A549 (cell line): Measurements from ENCODE around the gene HDAC10. TPM values are rescaled to one million over a fixed set of nuclear protein-coding genes. Genes with fewer than 3 reads are reported as not detected.
"Not testable (repeated sequence)": the region's sequence is repeated elsewhere in the genome, so short reads cannot be mapped to it uniquely, and the experiment has no call there.

ENCODE experiments used
- ATAC-seq, 2 experiments: fragments of 200-7000 bp in 1 of 2; fragments of >200 bp in 1 of 2; cut with Nextera tagmentation in 1 of 2; cut with Tn5 transposase in 1 of 2; 3 replicates each; pipeline versions ENCODE4 v1.8.0 to v1.9.1; 2018 to 2020; ENCODE audit warnings: mild to moderate bottlenecking in 1 of 2, moderate library complexity in 1 of 2
- CTCF ChIA-PET: fragments of 300-600 bp; sonication (Branson Sonifier 250); formaldehyde crosslinking; extraction: SDS; loops from one replicate; lab custom pipeline; 2021; ENCODE audit warnings: antibody characterized with exemption, inconsistent platforms; lab: Yijun Ruan, JAX
- POLR2A ChIA-PET: fragments of 350-600 bp; formaldehyde crosslinking; extraction: SDS; loops from one replicate; lab custom pipeline; 2021; ENCODE audit warnings: antibody characterized with exemption, inconsistent platforms; lab: Yijun Ruan, JAX
- DNase-seq, 2 experiments: peaks; one replicate each; pipeline versions ENCODE4 v3.0.0 to v3.0.0-alpha.2; 2011 to 2016; ENCODE audit warnings: low read depth in 1 of 2, low spot score in 1 of 2
- FAIRE-seq: peaks from 2 replicates; lab custom pipeline; 2011; peaks lifted over from hg19 to GRCh38; lab: Jason Lieb, UNC
- H3K27ac ChIP-seq, 2 experiments: fragments of >200 bp; sonication (Bioruptor Twin); formaldehyde crosslinking; 3 replicates each; pipeline ENCODE4 v1.5.1; 2016 to 2017
- H3K4me1 ChIP-seq: fragments of >200 bp; sonication (Bioruptor Twin); formaldehyde crosslinking; 3 replicates; pipeline ENCODE4 v1.6.1; 2016
- H3K4me2 ChIP-seq: fragments of >200 bp; sonication (Bioruptor Twin); formaldehyde crosslinking; 3 replicates; pipeline ENCODE4 v1.6.1; 2016
- H3K4me3 ChIP-seq: fragments of >200 bp; sonication (Bioruptor Twin); formaldehyde crosslinking; 3 replicates; pipeline ENCODE4 v1.5.1; 2016
- H3K9me3 ChIP-seq: fragments of >200 bp; sonication (Bioruptor Twin); formaldehyde crosslinking; 3 replicates; pipeline ENCODE4 v1.6.1; 2016
- CBX2 ChIP-seq: fragments of 200-600 bp; sonication (generic); IDR thresholded peaks from 2 replicates; pipeline ENCODE4 v1.6.1; 2016; ENCODE audit warnings: low read depth, mild to moderate bottlenecking, borderline replicate concordance
- CEBPB ChIP-seq, 2 experiments: fragments of >200 bp in 1 of 2; sonication (Bioruptor Twin) in 1 of 2; formaldehyde crosslinking in 1 of 2; IDR thresholded peaks; 2 replicates each; pipeline ENCODE4 v1.6.1; 2012 to 2016
- CHD4 ChIP-seq: fragments of 200-600 bp; sonication (generic); IDR thresholded peaks from 2 replicates; pipeline ENCODE4 v1.6.1; 2016; ENCODE audit warnings: antibody characterized with exemption, mild to moderate bottlenecking, borderline replicate concordance
- FOSL2 ChIP-seq, 2 experiments: fragments of 450-650 bp in 1 of 2; fragments of >200 bp in 1 of 2; sonication (Bioruptor Twin) in 1 of 2; formaldehyde crosslinking; IDR thresholded peaks; 2 replicates each; pipeline versions ENCODE4 v1.5.0 to v1.6.1; 2016 to 2020; ENCODE audit warnings: mild to moderate bottlenecking in 1 of 2, moderate library complexity in 1 of 2
- HEYL ChIP-seq: fragments of 250-450 bp; sonication (Bioruptor Pico); IDR thresholded peaks from 2 replicates; pipeline ENCODE4 v1.8.0; 2021; ENCODE audit warnings: mild to moderate bottlenecking, moderate library complexity
- HOXA7 ChIP-seq: fragments of 250-450 bp; sonication (Bioruptor Pico); IDR thresholded peaks from 2 replicates; pipeline ENCODE4 v1.5.0; 2020; ENCODE audit warnings: mild to moderate bottlenecking, moderate library complexity
- KDM1A ChIP-seq: fragments of 200-600 bp; sonication (generic); IDR thresholded peaks from 2 replicates; pipeline ENCODE4 v1.6.1; 2016; ENCODE audit warnings: low read depth, mild to moderate bottlenecking
- MAFK ChIP-seq: fragments of 450-650 bp; IDR thresholded peaks from 2 replicates; pipeline ENCODE4 v1.6.1; 2014; ENCODE audit not compliant: partially characterized antibody
- MYC ChIP-seq: IDR thresholded peaks from 2 replicates; pipeline ENCODE4 v1.6.1; 2012; ENCODE audit warnings: mild to moderate bottlenecking, inconsistent platforms, low read length, improper control_type of control experiment, borderline replicate concordance
- NFE2L2 ChIP-seq: fragments of 150-350 bp; conservative IDR thresholded peaks from 2 replicates; pipeline ENCODE4 v1.6.1; 2014; ENCODE audit warnings: low read length
- RAD21 ChIP-seq, 2 experiments: fragments of >200 bp in 1 of 2; sonication (Bioruptor Twin) in 1 of 2; formaldehyde crosslinking in 1 of 2; IDR thresholded peaks in 1 of 2; conservative IDR thresholded peaks in 1 of 2; 2 replicates in 1 of 2; 3 replicates in 1 of 2; pipeline ENCODE4 v1.6.1; 2012 to 2018; ENCODE audit warnings: inconsistent platforms in 1 of 2
- RFX5 ChIP-seq: fragments of 450-650 bp; IDR thresholded peaks from 2 replicates; pipeline ENCODE4 v1.7.1; 2014; ENCODE audit warnings: antibody characterized with exemption, mild to moderate bottlenecking, moderate library complexity
- RNF2 ChIP-seq: fragments of 200-600 bp; sonication (generic); IDR thresholded peaks from 2 replicates; pipeline ENCODE4 v1.6.1; 2016; ENCODE audit warnings: low read depth, mild to moderate bottlenecking, antibody characterized with exemption, moderate library complexity, borderline replicate concordance
- ZFP36 ChIP-seq: fragments of 450-650 bp; IDR thresholded peaks from 2 replicates; pipeline ENCODE4 v1.6.1; 2014; ENCODE audit warnings: borderline replicate concordance; ENCODE audit not compliant: partially characterized antibody
- ZNF302 ChIP-seq: fragments of 250-450 bp; sonication (Bioruptor Pico); IDR thresholded peaks from 2 replicates; pipeline ENCODE4 v1.9.0; 2021; ENCODE audit warnings: inconsistent platforms, mild to moderate bottlenecking, moderate library complexity
- ZSCAN20 ChIP-seq: fragments of 250-450 bp; sonication (Bioruptor Pico); IDR thresholded peaks from 2 replicates; pipeline ENCODE4 v1.8.0; 2022; ENCODE audit warnings: mild to moderate bottlenecking, moderate library complexity
- WGBS: methylation state at CpG from one replicate; pipeline ENCODE4 v1.1.6; 2017; ENCODE audit errors: missing lambda C conversion rate; 5-methylcytosine and 5-hydroxymethylcytosine counted together
- polyA plus RNA-seq, 4 experiments: library from polyadenylated mRNA; depleted of rRNA in 3 of 4; stranded (reverse); fragments of >200 nt; fragmentation: RNase III in 1 of 4; extraction: RNeasy Plus Mini Kit Qiagen cat#74134 plus additional on column Dnase treatment in 1 of 4; gene quantifications; 2 replicates in 3 of 4; 3 replicates in 1 of 4; pipeline ENCODE4 v1.2.3, GENCODE V29; 2011 to 2017
- TF ChIP-seq, protein P1 (sequence below): fragments of >200 bp; sonication (Bioruptor Twin); formaldehyde crosslinking; IDR thresholded peaks from 3 replicates; pipeline ENCODE4 v1.5.1; 2016
- TF ChIP-seq, protein P2 (sequence below): IDR thresholded peaks from 2 replicates; pipeline ENCODE4 v1.6.1; 2012
- TF ChIP-seq, protein P3 (sequence below): fragments of 200-600 bp; sonication (generic); IDR thresholded peaks from 2 replicates; pipeline ENCODE4 v1.6.1; 2016; ENCODE audit warnings: antibody characterized with exemption, mild to moderate bottlenecking, moderate library complexity

The HDAC10 gene
- polyA plus RNA-seq, 2 of the 4 experiments (the other 2 are of a cell fraction) = 2.4 to 12.0 TPM

DNA sequence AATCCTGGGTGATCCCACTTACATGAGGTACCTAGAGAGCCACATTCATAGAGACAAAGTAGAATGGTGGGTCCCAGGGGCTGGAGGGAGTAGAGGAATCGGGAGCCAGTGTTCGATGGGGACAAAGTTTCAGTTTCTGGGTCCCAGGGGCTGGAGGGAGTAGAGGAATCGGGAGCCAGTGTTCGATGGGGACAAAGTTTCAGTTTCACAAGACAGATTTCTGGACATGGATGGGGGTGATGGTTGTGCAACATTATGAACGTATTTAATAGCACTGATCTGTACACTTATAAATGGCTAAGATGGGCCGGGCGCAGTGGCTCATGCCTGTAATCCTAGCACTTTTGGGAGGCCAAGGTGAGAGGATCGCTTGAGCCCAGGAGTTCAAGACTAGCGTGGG lies 46.1 kb downstream of the HDAC10 start:
- H3K4me3 ChIP-seq, H3K27ac ChIP-seq, POLR2A ChIA-PET, FAIRE-seq, ATAC-seq, H3K4me2 ChIP-seq, H3K4me1 ChIP-seq, H3K9me3 ChIP-seq, DNase-seq: not testable (repeated sequence)
- CTCF ChIA-PET = interaction anchor here (4.6 kb wide), 1 partner anchor 57 kb away, joined by 32 read pairs; no protein-coding TSS in a partner anchor
- WGBS = 95% methylated on average over 9 of the region's 9 CpGs

DNA sequence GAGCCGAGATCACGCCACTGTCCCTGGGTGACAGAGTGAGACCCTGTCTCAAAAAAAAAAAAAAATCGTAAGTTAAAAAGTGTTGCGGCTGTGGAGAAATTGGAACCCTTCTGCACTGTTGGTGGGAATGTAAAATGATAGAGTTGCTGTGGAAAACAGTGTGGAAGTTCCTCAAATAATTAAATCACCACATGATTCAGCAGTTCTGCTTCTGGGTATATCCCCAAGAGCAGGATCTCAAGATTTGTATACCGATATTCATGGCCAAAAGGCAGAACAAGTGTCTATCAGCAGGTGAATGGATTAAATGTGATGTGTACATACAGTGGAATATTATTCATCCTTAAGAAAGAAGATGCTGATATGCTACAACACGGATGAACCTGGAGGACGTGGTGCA lies 46.5 kb downstream of the HDAC10 start:
- Histone ChIP-seq H3K27ac (no peak overlapping the region), H3K4me2 (no peak overlapping the region), H3K4me3 (no peak overlapping the region), H3K9me3 (peaks cover 10% of the 10 kb centered on the region; the same call in 2 of the 3 replicates), H3K4me1 (no peaks in the 10 kb centered on the region)
- POLR2A ChIA-PET = no interaction called here
- TF ChIP-seq, protein P1, sequence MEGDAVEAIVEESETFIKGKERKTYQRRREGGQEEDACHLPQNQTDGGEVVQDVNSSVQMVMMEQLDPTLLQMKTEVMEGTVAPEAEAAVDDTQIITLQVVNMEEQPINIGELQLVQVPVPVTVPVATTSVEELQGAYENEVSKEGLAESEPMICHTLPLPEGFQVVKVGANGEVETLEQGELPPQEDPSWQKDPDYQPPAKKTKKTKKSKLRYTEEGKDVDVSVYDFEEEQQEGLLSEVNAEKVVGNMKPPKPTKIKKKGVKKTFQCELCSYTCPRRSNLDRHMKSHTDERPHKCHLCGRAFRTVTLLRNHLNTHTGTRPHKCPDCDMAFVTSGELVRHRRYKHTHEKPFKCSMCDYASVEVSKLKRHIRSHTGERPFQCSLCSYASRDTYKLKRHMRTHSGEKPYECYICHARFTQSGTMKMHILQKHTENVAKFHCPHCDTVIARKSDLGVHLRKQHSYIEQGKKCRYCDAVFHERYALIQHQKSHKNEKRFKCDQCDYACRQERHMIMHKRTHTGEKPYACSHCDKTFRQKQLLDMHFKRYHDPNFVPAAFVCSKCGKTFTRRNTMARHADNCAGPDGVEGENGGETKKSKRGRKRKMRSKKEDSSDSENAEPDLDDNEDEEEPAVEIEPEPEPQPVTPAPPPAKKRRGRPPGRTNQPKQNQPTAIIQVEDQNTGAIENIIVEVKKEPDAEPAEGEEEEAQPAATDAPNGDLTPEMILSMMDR = no peak
- TF ChIP-seq HEYL (CRISPR knock-in tag) (no peak), ZNF302 (CRISPR knock-in tag) (no peak), ZFP36 (no peak), CBX2 (no peak), KDM1A (no peak), CEBPB (IDR thresholded peaks at IDR 0.05) (no peak), FOSL2 (IDR thresholded peaks at IDR 0.05) (no peak), FOSL2 (CRISPR knock-in tag; IDR thresholded peaks at IDR 0.05) (no peak), HOXA7 (CRISPR knock-in tag) (no peak), MAFK (no peak), ZSCAN20 (CRISPR knock-in tag) (no peak), MYC (no peak), RFX5 (no peak), RAD21 (conservative IDR thresholded peaks at IDR 0.05 in 1 of 2, IDR thresholded peaks at IDR 0.05 in 1 of 2) (no peak), NFE2L2 (no peak), CHD4 (no peak), RNF2 (no peak)
- TF ChIP-seq, protein P2, sequence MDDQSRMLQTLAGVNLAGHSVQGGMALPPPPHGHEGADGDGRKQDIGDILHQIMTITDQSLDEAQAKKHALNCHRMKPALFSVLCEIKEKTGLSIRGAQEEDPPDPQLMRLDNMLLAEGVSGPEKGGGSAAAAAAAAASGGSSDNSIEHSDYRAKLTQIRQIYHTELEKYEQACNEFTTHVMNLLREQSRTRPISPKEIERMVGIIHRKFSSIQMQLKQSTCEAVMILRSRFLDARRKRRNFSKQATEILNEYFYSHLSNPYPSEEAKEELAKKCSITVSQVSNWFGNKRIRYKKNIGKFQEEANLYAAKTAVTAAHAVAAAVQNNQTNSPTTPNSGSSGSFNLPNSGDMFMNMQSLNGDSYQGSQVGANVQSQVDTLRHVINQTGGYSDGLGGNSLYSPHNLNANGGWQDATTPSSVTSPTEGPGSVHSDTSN = no peak
- TF ChIP-seq, protein P3, sequence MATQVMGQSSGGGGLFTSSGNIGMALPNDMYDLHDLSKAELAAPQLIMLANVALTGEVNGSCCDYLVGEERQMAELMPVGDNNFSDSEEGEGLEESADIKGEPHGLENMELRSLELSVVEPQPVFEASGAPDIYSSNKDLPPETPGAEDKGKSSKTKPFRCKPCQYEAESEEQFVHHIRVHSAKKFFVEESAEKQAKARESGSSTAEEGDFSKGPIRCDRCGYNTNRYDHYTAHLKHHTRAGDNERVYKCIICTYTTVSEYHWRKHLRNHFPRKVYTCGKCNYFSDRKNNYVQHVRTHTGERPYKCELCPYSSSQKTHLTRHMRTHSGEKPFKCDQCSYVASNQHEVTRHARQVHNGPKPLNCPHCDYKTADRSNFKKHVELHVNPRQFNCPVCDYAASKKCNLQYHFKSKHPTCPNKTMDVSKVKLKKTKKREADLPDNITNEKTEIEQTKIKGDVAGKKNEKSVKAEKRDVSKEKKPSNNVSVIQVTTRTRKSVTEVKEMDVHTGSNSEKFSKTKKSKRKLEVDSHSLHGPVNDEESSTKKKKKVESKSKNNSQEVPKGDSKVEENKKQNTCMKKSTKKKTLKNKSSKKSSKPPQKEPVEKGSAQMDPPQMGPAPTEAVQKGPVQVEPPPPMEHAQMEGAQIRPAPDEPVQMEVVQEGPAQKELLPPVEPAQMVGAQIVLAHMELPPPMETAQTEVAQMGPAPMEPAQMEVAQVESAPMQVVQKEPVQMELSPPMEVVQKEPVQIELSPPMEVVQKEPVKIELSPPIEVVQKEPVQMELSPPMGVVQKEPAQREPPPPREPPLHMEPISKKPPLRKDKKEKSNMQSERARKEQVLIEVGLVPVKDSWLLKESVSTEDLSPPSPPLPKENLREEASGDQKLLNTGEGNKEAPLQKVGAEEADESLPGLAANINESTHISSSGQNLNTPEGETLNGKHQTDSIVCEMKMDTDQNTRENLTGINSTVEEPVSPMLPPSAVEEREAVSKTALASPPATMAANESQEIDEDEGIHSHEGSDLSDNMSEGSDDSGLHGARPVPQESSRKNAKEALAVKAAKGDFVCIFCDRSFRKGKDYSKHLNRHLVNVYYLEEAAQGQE = no peak
- WGBS = 96% methylated on average over 7 of the region's 7 CpGs
- FAIRE-seq (no peak), DNase-seq (no peak), ATAC-seq (no peak)
- CTCF ChIA-PET = interaction anchor here (1.2 to 4.6 kb wide), 2 partner anchors 10 to 57 kb away, joined by 3 to 32 read pairs; no protein-coding TSS in a partner anchor
